GM19452 (cell line): ENCODE measurements around the gene EIF2D.
"Not testable (repeated sequence)": the region's sequence is repeated elsewhere in the genome, so short reads cannot be mapped to it uniquely, and the experiment has no call there.

Experiments used
- ATAC-seq: cut with Tn5 transposase; IDR thresholded peaks from one replicate; pipeline ENCODE4 v1.9.1; 2021; ENCODE audit not compliant: unreplicated experiment

The EIF2D gene

DNA sequence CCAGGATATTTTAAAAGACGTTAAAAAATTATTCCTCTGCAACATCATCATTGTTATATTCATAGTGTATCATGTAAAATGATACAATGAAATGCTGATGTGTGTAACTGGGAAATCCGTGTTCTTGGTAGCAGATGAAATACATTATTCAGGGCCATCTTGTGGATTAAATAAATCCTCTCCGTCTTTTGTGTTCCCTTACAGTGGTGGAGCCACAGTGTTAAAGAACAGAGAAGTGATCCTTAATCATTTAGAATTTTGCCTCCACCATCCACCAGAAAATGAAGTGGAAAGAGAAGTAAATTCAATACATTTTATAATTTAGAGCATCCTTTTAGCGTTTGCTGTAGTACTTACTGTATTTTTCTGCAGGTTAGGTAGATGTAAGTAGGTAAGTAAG lies 24.4 kb upstream of the EIF2D start:
- no peak for ATAC-seq

DNA sequence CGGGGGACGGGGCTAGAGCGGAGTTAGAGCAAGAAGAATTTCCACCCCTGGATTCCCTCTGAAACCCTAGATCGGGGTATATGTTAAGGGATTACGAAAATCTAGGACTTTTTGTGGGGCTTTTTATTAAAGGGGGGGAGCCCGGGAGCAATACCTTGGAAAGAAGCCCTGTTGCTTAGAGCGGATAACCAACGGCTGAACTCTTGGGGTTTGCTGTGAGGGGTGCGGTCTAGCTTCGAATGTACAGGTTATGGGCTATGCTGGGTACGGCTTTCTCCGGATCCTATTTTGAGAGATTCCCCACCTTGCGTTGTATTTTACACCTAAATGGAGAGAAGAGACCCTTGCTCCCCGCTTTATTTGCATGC lies 23.7 kb upstream of the EIF2D start:
- no peak for ATAC-seq

DNA sequence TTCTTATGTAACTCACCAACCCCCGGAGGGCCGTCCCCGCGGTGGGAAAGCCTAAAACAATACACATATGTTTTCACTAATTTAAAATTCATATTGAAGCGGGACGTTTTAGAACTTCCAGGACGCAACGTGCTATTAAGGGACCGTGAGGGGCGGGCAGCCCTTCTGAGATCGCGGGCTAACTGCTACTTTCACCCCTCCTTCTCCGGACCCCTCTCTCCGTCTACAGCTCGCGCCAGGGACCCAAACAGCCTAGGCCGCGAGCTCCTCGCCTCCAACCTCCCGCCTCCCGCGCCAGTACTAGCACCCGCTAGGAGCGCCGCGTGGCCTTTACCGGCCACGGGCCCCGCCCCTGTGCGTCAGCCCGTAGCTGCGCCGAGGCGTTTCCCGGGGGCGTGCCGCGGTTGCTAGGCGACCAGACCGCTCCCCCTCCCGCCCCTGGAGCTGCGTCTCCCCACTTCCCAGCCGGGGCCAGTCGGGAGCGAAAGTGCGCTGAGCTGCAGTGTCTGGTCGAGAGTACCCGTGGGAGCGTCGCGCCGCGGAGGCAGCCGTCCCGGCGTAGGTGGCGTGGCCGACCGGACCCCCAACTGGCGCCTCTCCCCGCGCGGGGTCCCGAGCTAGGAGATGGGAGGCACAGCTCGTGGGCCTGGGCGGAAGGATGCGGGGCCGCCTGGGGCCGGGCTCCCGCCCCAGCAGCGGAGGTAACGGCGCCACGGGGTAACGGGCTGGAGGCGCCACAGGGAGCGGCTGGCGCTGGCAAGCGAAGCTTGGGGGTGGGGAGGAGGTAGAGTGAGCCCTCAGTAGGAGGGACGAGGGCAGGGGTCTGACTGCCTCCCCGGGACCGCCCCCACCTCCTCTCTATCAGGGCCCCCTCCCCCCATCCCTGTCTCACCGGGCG lies 23.1 kb upstream of the EIF2D start, which contains the start of gene DYRK3:
Gene DYRK3, plus strand, starts transcription at position 457 of the 898 bp plus-strand sequence. Its CDS starts 168 bp downstream, at position 625.
- ATAC-seq = peak; percentile 95

- no peak for ATAC-seq
These were observed 22.3 kb upstream of the EIF2D start for GRCh38 chr1:206634365-206635079.

DNA sequence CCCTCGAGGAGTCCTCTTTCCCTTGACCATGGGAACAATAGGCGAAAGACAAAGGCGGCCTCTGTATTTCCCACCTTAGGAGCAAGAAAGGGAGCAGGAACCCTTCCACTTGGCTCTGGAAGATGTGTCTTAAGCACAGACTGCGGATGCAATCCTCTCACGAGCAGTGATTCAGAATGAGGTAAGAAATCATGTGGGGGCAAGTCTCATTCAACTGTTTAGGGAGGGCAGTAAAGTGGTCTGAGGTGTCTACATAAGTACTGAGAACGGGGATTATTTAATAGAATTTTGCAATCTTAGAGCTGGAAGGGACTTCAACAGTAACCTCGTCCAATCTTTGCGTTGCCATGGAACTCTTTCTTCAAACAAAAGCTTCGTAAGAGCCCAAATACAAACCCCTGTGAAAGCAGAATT lies 21.4 kb upstream of the EIF2D start:
- no peak for ATAC-seq

DNA sequence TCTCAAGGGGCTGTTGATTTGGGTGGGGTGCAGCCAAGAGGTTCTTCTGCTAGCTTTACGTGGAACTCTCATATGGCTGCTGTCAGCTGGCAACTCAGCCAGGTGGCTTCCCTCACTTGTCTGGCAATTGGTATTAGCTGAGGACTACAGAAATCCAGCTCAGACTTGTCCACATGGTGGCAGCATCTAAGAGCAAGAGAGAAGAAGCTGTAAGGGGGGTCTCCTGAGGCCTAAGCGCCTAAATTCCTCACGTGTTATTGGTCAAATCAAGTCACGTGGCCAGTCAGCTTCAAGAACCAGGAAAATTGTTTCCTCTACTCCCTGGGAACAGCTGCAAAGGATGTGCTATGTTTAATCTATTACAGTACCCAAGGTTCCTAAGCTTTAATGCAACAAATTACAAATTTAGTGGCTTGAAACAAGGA lies 18.8 kb upstream of the EIF2D start:
- no peak for ATAC-seq

GRCh38 chr1:206628916-206629315 lies 16.7 kb upstream of the EIF2D start:
- ATAC-seq = no peak

GRCh38 chr1:206626396-206626795 lies 14.1 kb upstream of the EIF2D start:
- not testable (repeated sequence) for ATAC-seq

DNA sequence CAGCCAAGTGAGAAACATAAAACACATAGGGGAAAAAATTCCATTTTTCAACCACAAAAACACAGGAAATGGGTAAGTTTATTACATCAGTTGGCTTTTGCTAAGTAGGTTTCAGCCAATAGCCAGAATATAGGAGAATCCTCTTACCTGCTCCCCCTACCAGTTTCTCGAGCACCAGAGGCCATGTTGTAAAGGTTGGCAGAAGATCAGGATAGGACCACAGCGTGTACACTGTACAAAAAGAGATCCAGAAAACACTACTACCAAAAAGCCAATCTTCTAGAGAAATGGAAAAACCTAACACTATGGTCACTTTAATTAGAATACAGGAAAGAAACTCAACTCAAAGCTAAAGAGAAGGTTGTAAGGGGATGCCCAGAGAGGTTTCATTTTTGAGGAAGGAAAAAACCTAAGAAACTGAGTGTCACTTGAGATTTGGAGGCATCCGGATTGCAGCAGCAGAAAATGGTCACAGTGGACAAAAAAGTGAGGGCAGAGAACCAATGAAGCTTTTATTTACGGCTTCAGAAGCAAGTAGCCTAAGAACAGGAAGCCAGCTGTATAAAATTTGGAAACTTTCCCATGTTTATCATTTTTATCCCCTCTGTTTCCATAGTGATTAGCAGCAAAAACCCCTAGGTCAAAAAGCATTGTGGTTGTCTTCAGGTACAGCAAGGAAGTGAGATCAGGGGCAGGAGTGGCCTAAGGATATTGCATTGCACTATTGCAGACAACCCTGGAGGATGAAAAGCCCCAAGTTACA lies 2.9 kb downstream of the EIF2D start:
- ATAC-seq = no peak

- no peak for ATAC-seq
These were observed 4.1 kb downstream of the EIF2D start for GRCh38 chr1:206608108-206608698.

DNA sequence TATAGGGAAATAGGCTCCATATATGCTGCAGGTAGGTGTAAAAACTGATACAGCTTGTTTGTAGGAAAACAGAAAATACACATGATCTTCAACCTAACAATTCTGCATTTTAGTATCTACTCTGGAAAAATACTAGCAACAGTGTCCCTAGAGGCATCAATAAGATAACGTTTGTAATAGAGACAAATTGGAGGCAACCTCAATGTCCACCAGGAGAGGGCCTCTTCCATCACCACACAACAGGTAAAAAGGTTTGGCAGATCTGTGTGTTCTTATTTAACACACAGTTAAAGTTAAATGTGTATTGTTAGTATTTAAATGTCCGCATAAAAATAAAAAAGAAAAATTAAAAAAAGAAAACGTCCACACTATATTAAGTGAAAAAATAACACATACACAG lies 5.4 kb downstream of the EIF2D start:
- ATAC-seq = no peak

DNA sequence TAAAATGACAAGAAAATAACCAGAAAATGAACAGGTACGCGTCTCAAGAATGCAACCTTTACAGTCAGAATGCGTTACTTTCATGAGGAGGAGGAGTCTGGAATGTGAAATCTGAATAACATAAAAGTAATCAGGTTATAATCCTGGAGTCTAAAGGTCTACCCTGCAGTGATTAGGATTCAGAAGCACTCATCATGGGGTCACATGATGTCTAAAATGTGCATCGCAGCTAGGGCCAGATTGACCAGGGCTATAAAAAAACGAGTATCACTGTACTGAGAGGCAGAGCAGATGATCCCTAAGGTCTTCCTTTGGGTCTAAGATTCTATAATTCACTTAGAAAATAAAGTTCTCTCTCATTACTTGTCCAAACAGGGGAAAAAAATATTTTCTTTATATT lies 7.4 kb downstream of the EIF2D start:
- no peak for ATAC-seq

GRCh38 chr1:206600527-206600926 lies 11.7 kb downstream of the EIF2D start:
- ATAC-seq = no peak

GRCh38 chr1:206596319-206596666 lies 16.0 kb downstream of the EIF2D start:
- no peak for ATAC-seq

- no peak for ATAC-seq
These were observed 16.5 kb downstream of the EIF2D start for GRCh38 chr1:206595581-206596318.

GRCh38 chr1:206593351-206593925 lies 18.8 kb downstream of the EIF2D start:
- no peak for ATAC-seq

DNA sequence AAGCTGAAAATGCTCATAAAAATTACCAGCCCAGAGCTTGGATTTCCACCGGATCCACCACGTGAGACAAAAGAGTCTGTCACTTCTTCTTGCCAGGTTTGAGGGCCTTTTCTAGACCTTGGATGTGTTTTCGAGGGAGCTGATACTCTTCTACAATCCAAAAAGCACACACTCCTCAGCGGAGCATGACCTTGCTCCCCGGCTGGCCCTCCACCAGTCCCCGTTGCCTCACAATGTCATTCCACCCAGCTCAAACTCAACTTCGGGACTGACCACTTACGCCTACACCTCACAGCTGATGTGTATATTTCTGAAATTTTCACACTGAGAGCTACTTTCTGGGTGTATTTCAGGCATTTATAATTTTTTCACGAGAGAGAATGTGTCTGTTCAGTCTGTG lies 20.6 kb downstream of the EIF2D start:
- no peak for ATAC-seq

DNA sequence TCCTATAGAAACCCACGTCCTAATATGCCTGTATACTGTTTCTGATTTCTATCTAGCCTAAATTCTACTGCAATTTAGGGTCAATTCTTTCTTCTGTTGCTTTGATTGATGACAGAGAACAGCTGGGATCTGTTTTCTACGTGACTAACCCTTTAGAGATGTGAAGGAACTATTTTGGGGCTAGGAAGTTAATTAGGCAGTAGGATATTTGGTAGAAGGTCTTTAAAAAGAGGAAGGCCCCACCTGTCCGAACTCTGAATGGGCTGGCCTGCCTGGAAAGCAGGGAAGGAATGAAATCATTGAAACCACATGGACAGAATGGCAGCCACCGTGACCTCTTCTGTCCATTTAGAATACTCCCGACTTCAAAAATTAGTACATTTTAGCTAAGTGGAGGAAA lies 21.0 kb downstream of the EIF2D start:
- ATAC-seq = no peak

DNA sequence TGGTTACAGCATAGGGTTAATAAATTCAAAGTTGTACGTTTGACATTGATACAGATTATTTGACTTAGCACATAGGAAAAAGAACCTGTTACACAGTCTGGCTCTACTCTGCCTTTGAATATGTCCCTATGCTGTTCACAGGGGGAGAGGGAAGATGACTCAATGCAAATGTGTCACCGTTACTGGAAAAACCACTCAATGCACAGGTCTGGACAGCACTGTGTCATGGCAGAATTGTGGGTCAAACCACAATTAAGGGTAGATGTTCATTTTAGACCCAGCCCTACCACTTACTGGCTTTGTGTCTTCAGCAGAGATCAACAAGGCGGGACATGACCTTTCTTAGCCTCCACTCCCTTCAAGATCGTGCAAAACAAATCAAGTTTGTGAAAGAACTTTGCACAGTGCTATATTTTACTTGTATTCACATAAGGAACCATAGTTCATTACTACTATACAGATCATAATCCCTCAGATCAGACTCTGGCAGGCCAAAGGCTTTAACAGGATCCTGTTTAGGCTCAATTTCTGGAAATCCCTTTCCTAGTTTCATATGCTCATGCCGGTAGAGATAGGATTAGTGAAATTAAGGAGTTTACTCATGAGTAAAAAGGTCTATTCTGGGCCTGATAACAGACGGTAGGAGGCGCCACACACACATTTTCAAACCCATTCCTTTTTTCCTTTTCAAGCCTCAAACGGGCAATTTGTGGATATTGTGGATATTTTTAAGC lies 22.1 kb downstream of the EIF2D start:
- ATAC-seq = peak; percentile 62
